Activated T-helper 2 cell treated with anti-CD3 and anti-CD28 coated beads, Interferon-gamma antibody, Interleukin-2, Interleukin-4, amounts not matched to agents 10 μg/mL and 5 μg/mL and 100 μg/mL, durations not matched to agents 14 hours and 24 hours and 36 hours (primary cell): ENCODE results near the gene RARG. TPM values are rescaled to one million over a fixed set of nuclear protein-coding genes. Genes with fewer than 3 reads are reported as not detected.
"Not testable (repeated sequence)": the region's sequence is repeated elsewhere in the genome, so short reads cannot be mapped to it uniquely, and the experiment has no call there.

Experiments
- DNase-seq: peaks from one replicate; pipeline ENCODE4 v3.0.0; 2021; ENCODE audit warnings: low spot score
- H3K27ac Mint-ChIP-seq: one replicate; pipeline ENCODE4 v1.8.0; 2021; ENCODE audit warnings: mixed read lengths
- H3K27me3 Mint-ChIP-seq: one replicate; pipeline ENCODE4 v1.8.0; 2021; ENCODE audit warnings: low read depth, mixed read lengths
- H3K36me3 Mint-ChIP-seq: one replicate; pipeline ENCODE4 v1.8.0; 2021; ENCODE audit warnings: low read depth, mixed read lengths
- H3K4me1 Mint-ChIP-seq: one replicate; pipeline ENCODE4 v1.8.0; 2021; ENCODE audit warnings: low read depth, mixed read lengths
- H3K4me3 Mint-ChIP-seq: one replicate; pipeline ENCODE4 v1.8.0; 2021; ENCODE audit warnings: low read depth, mild to moderate bottlenecking, moderate library complexity, mixed read lengths
- H3K9me3 Mint-ChIP-seq: one replicate; pipeline ENCODE4 v1.8.0; 2021; ENCODE audit warnings: mixed read lengths
- intact Hi-C: fragments of 100-400 bp; cut with micrococcal nuclease; formaldehyde crosslinking; loops from one replicate; pipeline ENCODE4 v1.15.1; 2023
- total RNA-seq: library from RNA; stranded (reverse); gene quantifications from 2 replicates; pipeline ENCODE4 v1.2.3, GENCODE V29; 2022

The RARG gene
- total RNA-seq, 1 donor from 2014 or later = 38.5 TPM

GRCh38 chr12:53208435-53208834, 23.6 kb downstream of the RARG start:
- H3K36me3 Mint-ChIP-seq = peaks cover 46% of the 10 kb centered on the region
- H3K4me3 Mint-ChIP-seq = peak overlapping the region; percentile 77
- no peaks in the 10 kb centered on the region for H3K9me3 Mint-ChIP-seq
- H3K27me3 Mint-ChIP-seq = no peaks in the 10 kb centered on the region
- H3K27ac Mint-ChIP-seq = peak overlapping the region; percentile 81
- peaks cover 55% of the 10 kb centered on the region for H3K4me1 Mint-ChIP-seq
- intact Hi-C loops = loop anchor here (10.0 kb wide), 1 partner anchor 296 kb away; the partner anchor contains the start of genes NPFF and TARBP2
- no peak for DNase-seq

DNA sequence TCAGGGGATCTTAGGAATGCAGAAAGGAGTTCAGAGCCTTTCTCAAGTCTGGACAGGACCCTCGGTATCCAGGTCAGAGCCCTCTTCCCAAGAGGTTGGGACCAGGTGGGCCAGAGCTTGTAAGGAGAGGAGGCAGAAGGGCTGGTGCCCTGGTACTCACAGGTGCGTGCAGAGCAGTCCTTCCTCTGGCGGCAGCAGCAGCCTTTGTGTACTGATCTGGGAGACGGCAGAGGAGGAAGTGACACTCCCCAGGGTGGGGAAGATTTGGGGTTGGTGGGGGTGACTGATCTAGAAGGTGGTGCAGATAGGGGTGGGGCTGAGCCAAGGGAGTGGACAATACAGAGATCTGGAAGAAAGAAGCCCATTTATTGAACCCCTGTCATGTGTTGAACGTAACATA, 25.0 kb downstream of the RARG start, which contains the start of gene ITGB7:
Gene ITGB7, minus strand, starts transcription at position 210 of the 400 bp plus-strand sequence. CDS start 6,808 bp downstream, outside the sequence.
- H3K4me1 Mint-ChIP-seq = peaks cover 57% of the 10 kb centered on the region
- peak within 1 kb of the TSS; percentile 82 for H3K4me3 Mint-ChIP-seq
- H3K27ac Mint-ChIP-seq = peak within 1 kb of the TSS; percentile 66
- H3K36me3 Mint-ChIP-seq = peaks cover 38% of the 10 kb centered on the region
- H3K9me3 Mint-ChIP-seq = no peaks in the 10 kb centered on the region
- intact Hi-C loops = loop anchor here (2.0 to 10.0 kb wide), 2 partner anchors 118 to 298 kb away; partner anchors contain the start of genes NPFF and TARBP2
- peak; percentile 68 for DNase-seq
- no peaks in the 10 kb centered on the region for H3K27me3 Mint-ChIP-seq

GRCh38 chr12:53205747-53206419, 26.1 kb downstream of the RARG start:
- intact Hi-C loops = loop anchor here (2.0 to 10.0 kb wide), 3 partner anchors 13 to 299 kb away; partner anchors contain the start of genes NPFF and TARBP2
- no peaks in the 10 kb centered on the region for H3K27me3 Mint-ChIP-seq
- H3K4me1 Mint-ChIP-seq = peaks cover 56% of the 10 kb centered on the region
- H3K4me3 Mint-ChIP-seq = peak overlapping the region; percentile 82
- H3K9me3 Mint-ChIP-seq = no peaks in the 10 kb centered on the region
- peaks cover 33% of the 10 kb centered on the region for H3K36me3 Mint-ChIP-seq
- DNase-seq = peak; percentile 75
- H3K27ac Mint-ChIP-seq = peak overlapping the region; percentile 66

DNA sequence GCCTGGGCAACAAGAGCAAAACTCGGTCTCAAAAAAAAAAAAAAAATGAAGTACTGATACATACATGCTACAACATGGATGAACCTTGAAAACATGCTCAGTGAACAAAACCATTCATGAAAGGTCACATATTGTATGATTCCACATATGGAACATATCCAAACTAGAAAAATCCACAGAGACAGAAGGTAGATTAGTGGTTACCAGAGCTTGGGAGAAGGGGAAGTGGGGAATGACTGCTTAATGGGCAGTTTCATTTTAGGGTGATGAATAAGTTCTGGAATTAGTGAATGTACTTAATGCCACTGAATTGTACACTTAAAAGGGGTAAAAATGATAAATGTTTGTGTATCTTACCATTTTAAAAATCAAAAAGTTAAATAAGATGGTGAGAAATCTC, 27.7 kb downstream of the RARG start:
- Mint-ChIP-seq H3K27ac (peak overlapping the region; percentile 53), H3K27me3 (no peaks in the 10 kb centered on the region), H3K36me3 (peaks cover 36% of the 10 kb centered on the region), H3K4me1 (peaks cover 66% of the 10 kb centered on the region), H3K4me3 (peak overlapping the region; percentile 62), H3K9me3 (no peaks in the 10 kb centered on the region)
- DNase-seq = no peak
- intact Hi-C loops = loop anchor here (2.0 to 10.0 kb wide), 3 partner anchors 14 to 300 kb away; partner anchors contain the start of genes NPFF and TARBP2

- intact Hi-C loops = loop anchor here (5.0 to 10.0 kb wide), 2 partner anchors 45 to 302 kb away; partner anchors contain the start of genes NPFF and TARBP2
- H3K4me1 Mint-ChIP-seq = peaks cover 64% of the 10 kb centered on the region
- peaks cover 41% of the 10 kb centered on the region for H3K36me3 Mint-ChIP-seq
- not testable (repeated sequence) for H3K4me3 Mint-ChIP-seq, DNase-seq, H3K9me3 Mint-ChIP-seq, H3K27ac Mint-ChIP-seq, H3K27me3 Mint-ChIP-seq
Observed at GRCh38 chr12:53202316-53202715, 29.7 kb downstream of the RARG start.

- no peak overlapping the region for H3K4me3 Mint-ChIP-seq
- DNase-seq = no peak
- H3K27ac Mint-ChIP-seq = peak overlapping the region; percentile 9
- peaks cover 47% of the 10 kb centered on the region for H3K36me3 Mint-ChIP-seq
- H3K27me3 Mint-ChIP-seq = no peaks in the 10 kb centered on the region
- H3K9me3 Mint-ChIP-seq = no peaks in the 10 kb centered on the region
- intact Hi-C loops = loop anchor here (2.0 to 10.0 kb wide), 3 partner anchors 21 to 303 kb away; partner anchors contain the start of genes CSAD, NPFF, TARBP2 and ZNF740
- peaks cover 58% of the 10 kb centered on the region for H3K4me1 Mint-ChIP-seq
Observed at GRCh38 chr12:53201639-53202038, 30.4 kb downstream of the RARG start.

GRCh38 chr12:53201177-53201541, 30.9 kb downstream of the RARG start:
- no peak for DNase-seq
- Mint-ChIP-seq H3K4me3 (peak overlapping the region; percentile 59), H3K9me3 (no peaks in the 10 kb centered on the region), H3K36me3 (peaks cover 52% of the 10 kb centered on the region), H3K4me1 (peaks cover 53% of the 10 kb centered on the region), H3K27me3 (no peaks in the 10 kb centered on the region), H3K27ac (peak overlapping the region; percentile 80)
- intact Hi-C loops = loop anchor here (2.0 to 10.0 kb wide), 3 partner anchors 20 to 304 kb away; partner anchors contain the start of genes CSAD, NPFF, TARBP2 and ZNF740

DNA sequence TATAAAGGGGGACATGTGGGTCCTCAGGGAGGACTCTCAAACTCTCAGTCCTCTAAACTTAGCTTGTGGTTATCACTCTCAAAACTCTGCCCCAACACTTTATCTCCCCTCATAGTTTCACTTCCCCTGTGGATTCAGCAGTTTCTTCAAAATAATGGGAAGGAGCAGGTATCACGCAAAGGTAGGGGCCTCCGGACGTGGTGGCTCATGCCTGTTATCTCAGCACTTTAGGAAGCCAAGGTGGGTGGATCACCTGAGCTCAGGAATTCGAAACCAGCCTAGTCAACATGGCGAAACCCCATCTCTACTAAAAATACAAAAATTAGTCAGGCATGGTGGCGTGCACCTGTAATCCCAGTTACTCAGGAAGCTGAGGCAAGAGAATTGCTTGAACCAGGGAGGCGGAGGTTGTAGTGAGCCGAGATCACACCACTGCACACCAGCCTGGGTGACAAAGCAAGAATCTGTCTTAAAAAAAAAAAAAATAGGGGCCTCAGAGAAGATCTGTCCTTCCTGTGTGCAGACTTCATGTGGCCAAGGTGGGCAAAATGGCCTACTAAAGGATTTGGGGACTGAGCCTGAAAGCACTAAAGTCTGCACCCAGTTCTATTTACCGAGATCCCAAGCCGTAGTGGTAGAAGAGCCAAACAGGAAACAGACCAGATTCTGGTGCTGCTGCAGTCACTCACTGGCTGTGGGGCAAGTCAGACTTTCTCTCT, 31.4 kb downstream of the RARG start:
- intact Hi-C loops = loop anchor here (2.0 to 10.0 kb wide), 3 partner anchors 20 to 304 kb away; partner anchors contain the start of genes CSAD, NPFF, TARBP2 and ZNF740
- H3K4me1 Mint-ChIP-seq = peaks cover 49% of the 10 kb centered on the region
- DNase-seq = no peak
- H3K36me3 Mint-ChIP-seq = peaks cover 56% of the 10 kb centered on the region
- H3K4me3 Mint-ChIP-seq = peak overlapping the region; percentile 59
- no peaks in the 10 kb centered on the region for H3K9me3 Mint-ChIP-seq
- no peaks in the 10 kb centered on the region for H3K27me3 Mint-ChIP-seq
- peak overlapping the region; percentile 80 for H3K27ac Mint-ChIP-seq

- H3K27me3 Mint-ChIP-seq = no peaks in the 10 kb centered on the region
- H3K4me1 Mint-ChIP-seq = peaks cover 45% of the 10 kb centered on the region
- peak overlapping the region; percentile 27 for H3K4me3 Mint-ChIP-seq
- H3K27ac Mint-ChIP-seq = peak overlapping the region; percentile 80
- no peaks in the 10 kb centered on the region for H3K9me3 Mint-ChIP-seq
- peaks cover 56% of the 10 kb centered on the region for H3K36me3 Mint-ChIP-seq
- intact Hi-C loops = loop anchor here (2.0 to 10.0 kb wide), 3 partner anchors 19 to 305 kb away; partner anchors contain the start of genes CSAD, NPFF, TARBP2 and ZNF740
- no peak for DNase-seq
Observed at GRCh38 chr12:53200107-53200457, 31.9 kb downstream of the RARG start.

DNA sequence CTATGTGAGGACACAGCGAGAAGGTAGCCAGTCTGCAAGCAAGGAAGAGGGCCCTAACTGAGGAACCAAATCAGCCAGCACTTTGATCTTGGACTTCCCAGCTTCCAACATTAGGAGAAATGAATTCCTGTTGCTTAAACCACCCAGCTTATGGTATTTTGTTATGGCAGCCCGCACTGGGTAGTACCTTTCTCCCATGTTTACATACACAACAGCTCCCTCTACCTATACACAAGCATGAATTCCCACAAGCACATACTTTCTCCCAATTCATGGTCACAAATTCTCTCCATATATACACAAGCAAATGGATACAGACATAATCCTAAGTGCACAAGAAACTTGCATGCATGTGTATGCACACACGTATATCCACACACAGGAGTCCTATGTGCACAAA, 32.3 kb downstream of the RARG start:
- Mint-ChIP-seq H3K27me3 (no peaks in the 10 kb centered on the region), H3K4me3 (peak overlapping the region; percentile 27), H3K36me3 (peaks cover 60% of the 10 kb centered on the region), H3K4me1 (peaks cover 44% of the 10 kb centered on the region), H3K27ac (peak overlapping the region; percentile 13), H3K9me3 (no peaks in the 10 kb centered on the region)
- no peak for DNase-seq
- intact Hi-C loops = loop anchor here (2.0 to 10.0 kb wide), 3 partner anchors 19 to 305 kb away; partner anchors contain the start of genes CSAD, NPFF, TARBP2 and ZNF740

DNA sequence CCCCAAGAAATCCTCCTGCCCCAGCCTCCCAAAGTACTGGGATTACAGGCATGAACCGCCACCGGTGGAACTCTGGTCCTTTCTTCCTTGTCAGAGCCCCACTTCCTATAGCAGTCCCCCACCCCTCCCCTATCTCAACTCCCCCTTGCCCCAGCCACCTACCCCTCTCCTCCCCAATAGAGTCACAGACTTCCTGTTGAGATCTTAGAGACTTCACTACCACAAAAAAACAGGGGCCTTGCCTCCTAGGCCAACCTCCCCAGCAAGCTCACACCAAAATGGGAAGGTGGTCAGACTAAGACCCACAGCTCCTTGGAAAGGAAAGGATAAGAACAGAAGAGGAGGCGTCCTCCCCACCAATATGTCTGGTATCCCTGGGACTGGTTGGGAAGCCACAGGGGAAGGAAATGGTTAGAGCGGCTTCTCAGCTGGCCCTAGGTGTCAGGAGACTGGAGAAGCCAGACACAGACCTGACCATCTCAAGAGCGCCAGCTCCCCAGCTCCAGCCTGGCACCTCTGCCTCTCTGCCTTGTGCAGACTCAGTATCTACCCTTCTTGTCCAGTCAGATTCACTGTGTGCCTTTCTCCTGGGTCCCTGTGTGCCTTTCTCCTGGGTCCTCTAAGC, 33.4 kb downstream of the RARG start:
- Mint-ChIP-seq H3K27ac (peak overlapping the region; percentile 86), H3K27me3 (no peaks in the 10 kb centered on the region), H3K4me1 (peaks cover 35% of the 10 kb centered on the region), H3K36me3 (peaks cover 62% of the 10 kb centered on the region), H3K9me3 (no peaks in the 10 kb centered on the region), H3K4me3 (peak overlapping the region; percentile 54)
- intact Hi-C loops = no loop called here
- no peak for DNase-seq

- intact Hi-C loops = no loop called here
- H3K4me1 Mint-ChIP-seq = peaks cover 32% of the 10 kb centered on the region
- no peak for DNase-seq
- no peaks in the 10 kb centered on the region for H3K27me3 Mint-ChIP-seq
- H3K27ac Mint-ChIP-seq = no peak overlapping the region
- no peaks in the 10 kb centered on the region for H3K9me3 Mint-ChIP-seq
- peaks cover 70% of the 10 kb centered on the region for H3K36me3 Mint-ChIP-seq
- H3K4me3 Mint-ChIP-seq = no peak overlapping the region
Observed at GRCh38 chr12:53197011-53197640, 34.9 kb downstream of the RARG start.
